NCI-H2081 (cell line): Measurements from ENCODE around the gene NCBP2L.

Experiments
- DNase-seq, 2 experiments: peaks; one replicate each; lab custom pipeline; 2025; lab: John Stamatoyannopoulos, UW

Gene NCBP2L

GRCh38 chrX:107752714-107753113 lies 24.8 kb upstream of the NCBP2L start:
- no peak for DNase-seq

GRCh38 chrX:107753187-107753586 lies 24.3 kb upstream of the NCBP2L start:
- no peak for DNase-seq

- DNase-seq: no peak
Observed at GRCh38 chrX:107755721-107756120, 21.8 kb upstream of the NCBP2L start.

DNA sequence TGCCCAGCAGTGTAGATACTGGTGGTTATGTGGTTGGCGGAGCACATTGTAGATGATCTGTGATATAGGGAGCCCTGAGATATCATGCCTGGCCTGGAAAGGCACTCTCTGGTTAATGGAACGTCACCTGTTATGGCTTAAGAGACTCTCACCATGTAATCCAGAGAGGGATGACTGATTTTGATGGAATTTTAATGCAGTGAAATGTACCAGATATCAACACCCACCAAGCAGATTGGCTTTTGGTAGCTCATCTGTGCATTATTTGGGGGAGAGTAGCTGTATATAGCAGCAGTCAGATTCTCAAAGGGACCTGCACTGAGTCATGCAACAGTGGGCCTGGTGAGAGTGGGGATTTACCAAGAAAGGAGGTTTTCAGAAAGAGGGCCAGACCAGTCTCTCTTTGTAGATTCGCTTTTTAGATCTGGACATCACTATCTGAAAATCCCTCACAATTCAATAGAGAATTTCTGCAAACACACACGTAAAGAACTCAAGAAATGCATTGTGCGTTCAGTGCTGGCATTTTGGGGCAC lies 19.2 kb upstream of the NCBP2L start:
- DNase-seq: no peak

- DNase-seq: no peak
Observed at GRCh38 chrX:107760304-107761077, 17.0 kb upstream of the NCBP2L start.

DNA sequence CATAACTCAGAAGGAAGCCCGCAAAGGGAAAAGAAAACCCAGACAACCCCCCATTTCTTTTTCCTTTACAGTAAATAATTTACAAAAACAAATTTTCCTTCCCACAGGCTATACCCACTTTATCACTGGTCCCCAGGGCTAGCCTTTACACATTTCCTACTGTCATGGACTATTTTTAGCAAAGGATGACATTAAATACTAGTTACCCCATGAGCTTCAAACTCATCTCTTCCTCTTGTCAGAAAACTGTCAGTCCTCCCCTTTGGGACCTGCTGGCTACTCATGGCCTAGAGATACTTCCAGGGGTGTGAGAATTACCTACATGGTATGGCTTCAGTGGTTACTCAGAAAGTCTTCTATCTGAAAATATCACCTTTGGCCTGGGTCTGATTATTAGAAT lies 13.9 kb upstream of the NCBP2L start:
- no peak for DNase-seq

GRCh38 chrX:107764845-107765608 lies 12.5 kb upstream of the NCBP2L start:
- no peak for DNase-seq

DNA sequence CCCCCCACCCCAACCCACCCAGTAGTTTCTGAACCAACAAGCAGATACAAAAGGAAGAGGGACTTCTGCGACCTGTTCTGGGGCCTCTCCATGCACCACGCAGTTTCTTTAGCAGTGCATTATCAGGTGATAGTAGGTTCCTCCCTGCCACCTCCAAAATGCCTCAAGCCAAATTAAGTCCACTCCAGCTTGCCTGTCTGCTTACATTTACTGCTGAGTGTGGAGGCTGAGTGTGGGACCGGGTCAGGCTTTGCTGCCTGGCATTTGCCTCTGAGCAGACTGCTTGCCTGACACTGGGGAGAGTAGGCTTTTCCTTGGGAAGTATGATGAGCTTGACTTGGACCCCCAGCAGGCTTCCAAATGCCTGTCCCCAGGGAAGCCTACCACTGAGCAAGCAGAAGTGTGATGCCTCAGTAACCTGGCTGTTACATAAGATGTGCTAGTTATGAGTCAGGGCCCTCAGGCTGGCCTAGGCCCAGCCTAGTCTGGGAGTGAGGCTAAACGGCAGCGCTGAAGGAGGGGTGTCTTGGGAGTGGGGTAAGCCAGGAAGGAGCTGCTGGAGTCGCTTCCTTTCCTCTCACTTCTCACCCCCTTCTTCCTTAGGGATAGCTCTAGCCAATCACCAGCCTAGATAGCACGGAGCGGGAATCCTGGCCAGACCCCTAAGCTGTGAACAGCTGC lies 10.9 kb upstream of the NCBP2L start:
- no peak for DNase-seq

- no peak for DNase-seq
Observed at GRCh38 chrX:107768051-107768450, 9.5 kb upstream of the NCBP2L start.

- no peak for DNase-seq
Observed at GRCh38 chrX:107769581-107770317, 7.8 kb upstream of the NCBP2L start.

DNA sequence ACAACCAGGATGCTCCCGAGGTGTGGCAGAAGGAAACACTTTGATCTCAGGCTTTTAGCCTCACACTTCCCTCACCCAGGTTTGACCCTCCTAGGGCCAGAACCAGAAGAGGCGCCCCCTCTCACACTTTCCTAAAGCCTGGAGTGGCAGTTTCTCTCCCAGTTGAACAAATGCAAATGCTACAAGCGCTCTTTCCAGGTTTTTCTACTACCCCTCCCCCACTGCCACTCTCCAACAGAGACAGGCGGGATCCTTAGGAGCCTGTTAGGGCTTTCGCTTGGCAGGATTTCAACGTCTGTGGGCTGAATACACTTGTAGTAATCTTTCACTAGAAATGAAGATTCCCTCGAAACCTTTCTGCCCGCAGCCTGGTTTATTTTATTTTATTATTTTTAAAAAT lies 4.3 kb upstream of the NCBP2L start:
- no peak for DNase-seq

- DNase-seq: no peak
Observed at GRCh38 chrX:107773906-107774435, 3.6 kb upstream of the NCBP2L start.

DNA sequence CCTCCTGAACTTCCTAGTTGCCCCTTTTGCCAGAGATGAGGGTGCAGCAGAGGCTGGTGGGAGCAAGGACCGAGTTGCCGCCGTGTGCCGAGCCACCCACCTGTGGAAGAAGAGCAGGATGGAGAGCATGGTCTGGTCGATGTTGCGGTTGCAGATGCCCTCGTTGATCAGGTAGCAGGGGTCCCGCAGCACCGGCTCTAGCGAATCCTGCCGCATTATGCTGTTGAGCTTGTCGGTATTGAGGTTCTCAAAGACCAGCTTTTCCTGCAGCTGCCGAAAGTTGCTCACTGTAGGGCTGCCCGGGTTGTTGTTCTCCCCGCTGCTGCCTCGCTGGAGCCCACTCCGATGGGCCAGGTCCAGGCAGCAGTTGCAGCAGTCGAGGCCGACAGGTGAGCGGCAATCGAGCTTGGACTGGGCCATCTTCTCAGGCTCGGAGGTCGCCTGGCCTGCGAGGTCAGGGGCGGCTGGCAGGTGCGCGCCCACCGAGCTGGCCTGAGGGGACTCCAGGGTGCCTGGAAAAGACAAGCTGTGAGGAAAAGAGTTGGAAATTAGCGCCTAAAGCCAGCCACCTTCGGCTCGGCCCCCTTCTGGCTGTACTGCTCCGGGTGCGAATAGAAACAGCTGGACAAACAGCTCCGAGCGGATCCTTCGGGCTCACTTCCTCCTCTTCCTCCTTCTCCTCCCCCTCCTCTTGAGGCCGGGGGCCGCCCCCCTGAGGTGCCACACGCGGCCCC lies 2.4 kb upstream of the NCBP2L start:
- no peak for DNase-seq

DNA sequence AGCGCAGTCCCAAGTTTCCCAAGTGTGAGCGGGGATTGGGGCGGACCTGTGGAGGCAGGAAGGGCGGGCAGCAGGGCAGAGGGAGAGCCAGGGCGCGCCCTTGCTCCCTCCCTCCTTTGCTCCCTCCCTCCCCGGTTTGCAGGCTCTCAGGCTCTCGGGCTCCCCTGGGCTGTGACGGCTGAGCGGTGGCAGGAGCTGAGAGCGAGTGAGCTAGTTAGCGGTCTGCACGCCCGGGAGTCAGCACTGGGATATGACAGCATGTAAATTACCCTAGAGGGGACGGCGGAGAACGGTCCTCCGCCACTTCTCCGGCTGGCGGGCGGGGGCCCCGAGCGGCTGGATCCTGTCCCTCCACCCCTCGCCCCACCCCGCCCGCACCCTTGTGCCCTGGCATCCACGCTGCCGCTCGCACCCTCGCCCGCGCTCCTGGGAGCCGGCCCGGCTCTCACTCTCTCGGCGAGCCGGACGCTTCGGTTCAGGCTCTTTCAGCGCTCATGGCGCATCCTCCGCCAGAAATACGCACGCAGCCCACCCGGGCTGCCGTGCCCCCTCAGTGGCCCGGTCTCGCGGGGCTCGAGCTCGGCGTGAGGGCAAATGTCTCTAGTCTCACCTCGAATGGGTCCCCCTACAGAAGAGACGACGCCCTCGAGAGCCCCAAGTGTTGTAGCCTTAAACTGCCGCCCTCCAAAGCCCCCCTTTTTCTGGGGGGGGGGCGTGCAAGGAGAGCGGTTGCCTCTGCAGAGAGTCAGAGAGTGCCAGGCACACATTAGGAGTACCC lies 1.6 kb upstream of the NCBP2L start, which contains the start of gene TSC22D3:
TSS of gene TSC22D3 (minus strand) at position 54 of the 778 bp plus-strand sequence. CDS start 368 bp downstream, outside the sequence.
- peak; percentile 44 to 56 for DNase-seq

DNA sequence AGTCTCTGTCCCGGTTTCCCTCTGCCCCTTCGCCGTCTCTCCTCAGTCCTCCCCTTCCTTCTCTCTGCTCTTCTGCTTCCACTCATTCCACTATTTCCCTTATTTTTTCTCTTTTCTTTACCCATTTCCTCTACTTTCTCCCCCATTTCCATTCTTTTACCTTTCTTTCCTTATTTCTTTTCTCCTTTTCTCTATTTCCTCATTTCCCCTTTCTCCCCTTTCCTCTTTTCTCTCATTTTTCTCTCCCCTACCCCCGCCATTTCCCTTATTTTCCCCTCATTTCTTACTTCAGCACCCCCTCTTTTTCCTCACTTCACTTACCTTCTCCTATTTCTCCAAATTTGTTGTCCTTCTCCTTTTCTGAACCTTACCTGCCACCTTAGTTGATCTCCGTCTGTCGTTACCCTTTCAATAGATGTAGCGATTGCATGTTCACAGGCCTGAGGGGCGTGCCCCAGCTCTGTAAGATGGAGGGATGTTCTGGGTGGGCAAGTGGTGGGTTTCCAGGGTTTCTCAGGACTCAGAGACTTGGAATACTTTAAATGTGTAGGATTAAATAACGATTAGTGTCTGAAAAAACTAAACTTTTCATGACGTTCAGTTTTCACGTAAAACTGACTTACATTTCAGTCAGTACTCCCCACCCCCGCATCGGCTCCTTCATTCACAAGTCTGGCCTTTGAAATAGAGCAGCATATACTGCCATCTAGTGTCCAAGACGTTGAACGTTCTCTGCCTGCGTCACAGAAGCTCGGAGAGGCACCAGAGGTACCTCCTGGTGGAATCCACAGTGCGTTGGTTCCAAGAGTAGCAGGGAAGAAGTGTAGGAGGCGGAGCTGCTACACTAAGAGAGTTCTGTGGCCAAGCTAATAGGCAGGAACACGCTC lies 641 bp upstream of the NCBP2L start:
- DNase-seq: peak; percentile 87 to 88

- no peak for DNase-seq
Observed at GRCh38 chrX:107780525-107780924, 3.0 kb downstream of the NCBP2L start.

- DNase-seq: no peak
Observed at GRCh38 chrX:107787827-107788226, 10.3 kb downstream of the NCBP2L start.

DNA sequence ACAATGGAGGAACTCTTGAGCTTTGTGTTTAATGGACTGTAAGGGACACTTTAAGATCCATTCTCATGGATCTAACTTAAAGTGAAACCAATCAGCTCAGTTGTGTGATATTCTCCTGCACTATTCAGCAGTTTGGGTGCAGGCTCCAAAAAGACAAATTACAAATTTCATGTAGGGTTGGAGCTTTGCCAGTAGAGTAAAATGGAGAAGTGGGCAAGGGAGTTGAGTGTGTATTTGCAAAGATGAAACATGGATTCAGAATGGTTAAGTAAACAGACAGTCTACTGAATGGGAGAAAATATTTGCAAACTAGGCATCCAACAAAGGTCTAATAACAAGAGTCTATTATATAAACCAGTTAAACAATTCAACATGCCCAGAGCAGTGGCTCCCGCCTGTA lies 26.9 kb downstream of the NCBP2L start:
- no peak for DNase-seq

GRCh38 chrX:107805179-107805578 lies 27.6 kb downstream of the NCBP2L start:
- DNase-seq: no peak
